GM18951 (cell line): ENCODE data around the gene RAB7A.
"Not testable (repeated sequence)": the region's sequence is repeated elsewhere in the genome, so short reads cannot be mapped to it uniquely, and the experiment has no call there.

Experiments used
- POLR2A ChIP-seq: IDR thresholded peaks from 4 replicates; pipeline ENCODE4 v1.6.1; 2011; ENCODE audit warnings: mild to moderate bottlenecking; ENCODE audit not compliant: insufficient read length, insufficient read depth; ENCODE audit errors: extremely low read depth
- in situ Hi-C: fragments of 300-500 bp; cut with MboI; formaldehyde crosslinking; loops from one replicate; pipeline ENCODE4 v1.12.0; 2022; ENCODE audit warnings: low sequenced_read_pairs, mixed read lengths, inconsistent platforms; ENCODE audit not compliant: unreplicated experiment

The RAB7A gene

DNA sequence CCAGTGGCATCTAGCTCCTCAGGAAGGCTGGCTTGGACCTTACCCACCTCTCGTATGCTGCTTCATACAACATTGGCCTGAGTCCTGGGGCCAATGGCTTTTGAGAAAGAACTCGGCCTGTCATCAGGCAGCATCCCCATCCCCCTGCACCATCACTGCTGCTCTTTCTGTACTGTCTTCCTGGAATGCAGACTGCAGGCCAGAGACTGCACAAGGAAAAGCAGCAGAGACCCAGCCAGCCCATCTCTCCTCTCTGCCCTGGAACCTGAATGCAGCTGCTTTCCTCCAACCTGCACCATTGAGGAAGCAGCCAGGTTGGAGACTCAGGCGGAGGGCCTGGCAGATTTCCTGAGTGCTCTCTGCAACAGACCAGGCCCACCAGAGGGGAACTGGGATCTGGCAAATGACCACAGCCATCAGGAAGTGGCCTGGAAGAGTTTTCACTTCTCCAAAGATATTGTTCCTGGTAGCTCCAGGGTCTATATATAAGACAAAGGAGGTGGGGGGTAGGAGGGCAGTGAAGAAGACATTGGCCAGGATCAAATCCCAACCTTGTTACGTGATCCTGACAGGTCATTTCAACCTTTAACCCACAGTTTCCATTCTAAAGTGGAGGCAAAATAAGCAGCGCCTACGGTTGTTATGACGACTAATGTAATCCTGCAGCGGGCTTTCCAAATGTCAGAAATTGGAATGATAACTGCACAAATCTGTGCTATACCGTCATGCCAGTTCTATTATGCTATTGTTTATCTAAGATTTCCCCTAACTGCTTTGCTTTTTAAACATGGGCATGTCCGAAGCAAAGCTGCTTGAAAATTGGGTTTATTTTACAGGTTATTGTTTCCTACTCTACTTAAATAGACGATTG is 24.4 kb upstream of the RAB7A start:
- no peak for TF ChIP-seq POLR2A
- in situ Hi-C loops: no loop called here

DNA sequence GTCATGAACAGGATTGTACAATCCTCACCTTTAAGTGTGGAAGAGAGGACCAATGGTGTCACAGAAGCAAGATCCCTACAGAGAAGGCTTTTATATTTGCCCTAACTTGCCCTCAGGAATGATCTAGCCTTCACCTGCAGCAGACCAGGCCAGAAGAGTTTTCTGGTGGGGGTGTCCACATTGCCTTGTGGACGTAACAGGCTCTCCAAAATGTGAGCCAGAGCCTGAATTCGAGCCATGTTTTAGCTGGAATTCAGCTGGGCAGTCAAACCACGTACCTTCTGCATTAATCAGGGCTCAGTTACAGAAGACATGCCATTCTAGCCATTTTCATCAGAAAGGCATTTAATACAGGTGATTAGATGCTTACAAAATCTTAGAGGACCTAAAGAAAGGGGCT is 23.6 kb upstream of the RAB7A start:
- in situ Hi-C loops: no loop called here
- TF ChIP-seq POLR2A: no peak

DNA sequence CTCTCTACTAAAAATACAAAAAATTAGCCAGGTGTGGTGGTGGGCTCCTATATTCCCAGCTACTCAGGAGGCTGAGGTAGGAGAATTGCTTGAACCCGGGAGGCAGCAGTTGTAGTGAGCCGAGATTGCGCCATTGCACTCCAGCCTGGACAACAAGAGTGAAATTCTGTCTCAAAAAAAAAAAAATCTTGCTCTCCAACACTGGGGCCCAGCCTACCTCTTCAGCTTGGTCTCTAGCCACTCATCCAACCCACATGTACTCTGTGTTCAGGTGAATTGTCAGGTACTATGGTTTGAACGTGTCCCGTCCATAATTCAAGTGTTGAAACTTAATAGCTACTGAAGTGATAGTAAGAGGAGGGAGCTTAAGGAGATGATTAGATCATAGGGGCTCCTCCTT is 22.4 kb upstream of the RAB7A start:
- TF ChIP-seq POLR2A: no peak
- in situ Hi-C loops: no loop called here

DNA sequence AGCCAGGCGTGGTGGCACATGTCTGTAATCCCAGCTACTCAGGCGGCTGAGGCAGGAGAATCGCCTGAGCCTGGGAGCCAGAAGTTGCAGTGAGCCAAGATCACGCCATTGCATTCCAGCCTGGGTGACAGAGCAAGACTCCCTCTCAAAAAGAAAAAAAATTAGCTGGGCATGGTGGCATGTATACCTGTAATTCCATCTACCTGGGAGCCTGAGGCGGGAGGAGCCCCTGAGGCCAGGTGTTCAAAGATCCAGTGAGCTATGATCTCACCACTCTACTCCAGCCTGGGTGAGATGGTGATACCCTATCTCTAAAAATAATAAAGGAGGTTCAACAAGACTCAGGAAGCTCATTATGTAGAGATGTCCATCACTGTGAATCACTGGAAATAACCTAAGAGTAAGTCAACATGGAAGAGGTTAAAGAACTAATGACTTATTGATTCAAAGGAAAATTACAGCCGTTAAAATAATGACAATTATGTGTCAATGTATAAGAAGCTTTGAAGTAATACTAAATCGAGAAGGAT is 19.8 kb upstream of the RAB7A start:
- TF ChIP-seq POLR2A: no peak
- in situ Hi-C loops: no loop called here

DNA sequence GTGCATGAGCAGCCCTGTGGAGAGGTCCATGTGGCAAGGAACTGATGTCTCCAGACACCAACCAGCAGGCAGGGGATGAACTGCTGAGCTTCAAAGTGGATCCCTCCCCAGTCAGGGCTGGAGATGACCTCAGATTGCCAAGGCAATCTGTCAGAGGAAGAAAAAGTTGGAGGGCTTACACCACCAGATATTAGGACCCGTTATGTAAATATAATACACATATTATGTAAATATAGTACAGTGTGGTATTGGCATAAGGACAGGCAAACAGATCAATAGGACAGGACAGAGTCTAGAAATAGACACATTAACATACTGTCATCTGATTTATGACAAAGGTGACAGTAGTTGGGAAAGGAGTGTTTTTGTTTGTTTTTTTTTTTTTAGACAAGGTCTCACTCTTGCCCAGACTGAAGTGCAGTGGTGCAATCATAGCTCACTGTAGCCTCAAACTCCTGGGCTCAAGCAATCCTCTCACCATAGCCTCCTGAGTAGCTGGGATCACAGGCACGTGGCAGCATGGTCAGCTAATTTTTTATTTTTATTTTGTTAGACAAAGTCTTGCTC is 18.0 kb upstream of the RAB7A start:
- TF ChIP-seq POLR2A: no peak
- in situ Hi-C loops: no loop called here

DNA sequence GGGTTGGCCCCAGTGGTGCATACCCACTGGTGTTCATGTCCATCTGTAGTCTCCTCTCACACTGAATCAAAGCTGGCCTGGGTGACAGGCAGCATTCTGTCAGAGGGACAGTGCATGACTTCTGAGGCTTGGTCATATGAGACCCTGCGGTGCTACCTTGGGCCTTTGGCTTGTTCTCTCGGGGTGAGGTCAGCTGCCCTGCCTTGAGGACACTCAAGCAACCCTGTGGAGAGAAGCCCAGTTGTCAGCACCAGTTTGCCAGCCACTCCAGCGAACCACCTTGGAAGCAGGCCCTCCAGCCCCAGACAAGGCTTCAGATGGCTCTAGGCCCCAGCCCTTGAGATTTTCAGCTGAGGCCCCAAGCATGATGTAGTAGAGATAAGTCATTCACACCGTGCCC is 16.9 kb upstream of the RAB7A start:
- TF ChIP-seq POLR2A: no peak
- in situ Hi-C loops: no loop called here

DNA sequence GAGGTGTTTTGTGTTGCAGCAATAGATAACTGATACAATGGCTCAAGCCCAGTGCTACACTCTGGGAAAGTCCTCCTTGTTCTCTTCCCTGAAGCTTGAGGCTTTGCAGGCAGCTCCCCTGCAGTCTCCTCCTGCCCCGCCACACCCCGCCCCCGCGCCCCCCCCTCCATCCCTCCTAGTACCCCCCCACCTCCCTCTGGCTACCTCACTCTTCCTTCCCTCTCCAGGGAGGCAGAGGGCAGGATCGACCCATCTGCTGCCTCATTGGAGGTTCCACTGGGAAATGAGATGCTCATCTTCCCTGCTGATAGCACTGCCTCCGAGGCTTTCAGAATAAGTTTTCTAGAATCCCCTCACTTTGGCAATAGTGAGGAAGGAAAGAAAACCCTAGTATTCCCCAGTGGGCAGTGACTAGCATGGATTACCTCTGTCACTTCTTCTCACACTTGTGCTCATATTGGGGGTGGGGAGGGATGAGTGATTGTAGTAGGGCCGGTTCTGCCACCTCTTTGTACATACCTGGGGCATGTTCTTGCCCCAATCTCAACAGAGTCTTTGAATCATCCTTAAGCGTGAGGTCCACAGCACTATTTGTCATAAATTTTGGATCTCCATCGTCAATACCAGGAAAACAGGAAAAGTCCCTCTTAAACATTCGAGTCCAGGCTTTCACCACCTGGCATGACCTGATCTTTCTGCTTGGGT is 16.3 kb upstream of the RAB7A start:
- in situ Hi-C loops: no loop called here
- TF ChIP-seq POLR2A: no peak

DNA sequence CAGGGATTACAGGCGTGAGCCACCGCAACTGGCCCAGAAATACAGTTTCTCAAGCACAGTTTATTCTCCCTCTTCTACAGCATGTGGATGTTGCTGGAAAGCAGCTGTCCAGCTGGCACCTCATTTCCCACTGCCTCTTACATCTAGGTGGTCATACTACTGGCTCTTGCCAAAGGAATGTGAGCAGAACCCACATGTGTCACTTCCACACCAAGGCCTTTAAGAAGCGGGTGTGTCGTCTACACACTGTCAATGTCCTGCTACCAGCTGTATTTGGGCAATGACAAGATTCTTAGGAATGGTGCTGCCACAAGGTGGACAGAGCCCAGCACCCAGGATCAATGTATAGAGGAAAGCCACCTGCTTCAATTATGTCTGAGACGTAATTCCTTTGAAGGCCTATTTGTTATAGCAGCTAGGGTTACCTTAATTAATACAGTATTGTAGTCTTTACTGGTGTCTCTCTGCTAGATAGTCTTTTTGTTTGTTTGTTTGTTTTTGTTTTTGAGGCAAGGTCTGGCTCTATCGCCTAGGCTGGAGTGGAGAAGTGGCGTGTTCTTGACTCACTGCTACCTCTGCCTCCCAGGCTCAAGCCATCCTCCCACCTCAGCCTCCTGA is 15.1 kb upstream of the RAB7A start:
- in situ Hi-C loops: no loop called here
- TF ChIP-seq POLR2A: no peak

DNA sequence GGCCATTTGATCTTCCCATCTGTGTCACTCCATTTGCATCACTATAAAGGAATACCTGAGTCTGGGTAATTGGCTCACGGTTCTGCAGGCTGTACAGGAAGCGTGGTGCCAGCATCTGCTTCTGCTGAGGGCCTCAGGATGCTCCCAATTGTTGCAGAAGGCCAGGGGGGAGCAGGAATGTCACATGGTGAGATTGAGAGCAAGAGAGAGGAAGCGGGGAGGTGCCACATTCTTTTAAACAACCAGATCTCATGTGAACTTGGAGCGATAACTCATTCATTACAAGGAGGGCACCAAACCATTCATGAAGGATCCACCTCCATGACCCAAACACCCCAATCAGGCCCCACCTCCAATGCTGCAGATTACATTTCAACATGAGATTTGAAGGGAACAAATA is 13.1 kb upstream of the RAB7A start:
- TF ChIP-seq POLR2A: no peak
- in situ Hi-C loops: no loop called here

DNA sequence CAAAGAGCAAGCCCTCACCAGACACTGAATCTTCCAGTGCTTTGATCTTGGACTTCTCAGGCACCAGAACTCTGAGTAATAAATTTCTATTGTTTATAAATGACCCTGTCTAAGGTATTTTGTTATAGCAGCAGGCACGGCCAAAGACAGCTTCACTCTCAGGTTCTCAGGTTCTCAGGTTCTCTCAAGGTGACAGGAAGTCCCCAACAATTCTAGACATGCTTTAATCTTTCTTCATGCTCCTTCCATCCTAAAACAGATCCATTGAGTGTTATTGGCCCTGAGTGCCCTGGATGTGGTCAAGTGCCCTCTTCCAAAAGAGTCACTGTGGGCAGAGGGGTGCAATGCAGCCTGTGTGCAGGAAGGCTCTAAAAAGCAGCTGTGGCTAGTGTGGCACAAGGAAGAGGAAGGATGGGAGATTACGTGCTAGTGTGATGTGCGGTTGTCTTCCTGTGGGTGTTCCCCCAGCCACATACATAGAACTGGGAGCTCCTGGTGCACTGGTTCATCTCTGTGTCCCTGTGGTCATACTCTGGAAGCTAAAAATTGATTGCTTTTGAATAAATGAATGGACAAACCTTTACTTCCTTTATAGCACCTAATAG is 11.0 kb upstream of the RAB7A start:
- in situ Hi-C loops: no loop called here
- no peak for TF ChIP-seq POLR2A

DNA sequence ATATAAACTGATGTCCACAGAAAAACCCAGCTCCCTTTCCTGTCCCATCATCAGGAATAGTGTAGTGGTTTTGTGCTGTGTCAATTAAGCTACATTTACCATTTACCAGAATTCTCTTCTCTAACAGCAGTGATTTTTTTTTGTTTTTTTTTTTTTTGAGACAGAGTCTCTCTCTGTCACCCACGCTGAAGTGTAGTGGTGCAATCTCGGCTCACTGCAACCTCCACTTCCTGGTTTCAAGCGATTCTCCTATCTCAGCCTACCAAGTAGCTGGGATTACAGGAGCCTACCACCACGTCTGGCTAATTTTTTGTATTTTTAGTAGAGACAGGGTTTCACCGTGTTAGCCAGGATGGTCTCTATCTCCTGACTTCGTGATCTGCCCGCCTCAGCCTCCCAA is 7.1 kb upstream of the RAB7A start:
- in situ Hi-C loops: not testable (repeated sequence)

DNA sequence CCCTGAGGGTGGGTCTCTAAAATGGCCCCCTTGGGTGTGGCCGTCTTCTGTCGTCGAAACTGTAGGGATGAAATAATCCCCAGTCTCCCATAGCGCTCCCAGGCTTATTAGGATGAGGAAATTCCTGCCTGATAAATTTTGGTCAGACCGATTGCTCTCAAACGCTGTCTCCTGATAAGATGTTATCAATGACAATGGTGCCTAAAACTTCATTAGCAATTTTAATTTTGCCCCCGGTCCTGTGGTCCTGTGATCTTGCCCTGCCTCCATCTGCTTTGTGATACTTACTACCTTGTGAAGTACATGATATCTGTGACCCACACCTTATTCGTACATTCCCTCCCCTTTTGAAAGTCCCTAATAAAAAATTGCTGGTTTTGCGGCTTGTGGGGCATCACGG is 5.1 kb upstream of the RAB7A start:
- in situ Hi-C loops: no loop called here
- no peak for TF ChIP-seq POLR2A

DNA sequence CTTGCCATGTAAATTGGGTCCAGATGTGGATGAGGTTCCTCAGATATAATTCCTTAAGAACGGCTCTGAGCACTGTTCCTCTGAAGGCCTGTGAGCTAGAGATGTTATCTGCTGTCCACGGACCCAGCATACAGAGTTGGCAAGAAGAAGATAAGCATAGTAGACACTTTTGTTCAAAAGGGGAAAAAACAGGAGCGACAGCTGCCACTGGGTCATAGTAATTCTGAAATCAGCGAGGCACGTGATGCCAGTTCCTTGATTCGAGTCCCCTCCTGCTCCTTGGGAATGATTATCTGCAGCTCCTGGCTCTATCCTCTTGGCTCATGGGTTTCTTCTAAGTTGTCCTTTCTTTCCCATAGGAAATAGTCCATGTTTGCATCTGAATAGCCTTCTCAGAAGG is 2.5 kb upstream of the RAB7A start:
- in situ Hi-C loops: no loop called here
- no peak for TF ChIP-seq POLR2A
